Transverse colon (tissue), 4 donors: ENCODE results near the gene FAM210A. TPM values are rescaled to one million over a fixed set of nuclear protein-coding genes. Genes with fewer than 3 reads are reported as not detected.

ENCODE experiments used
- DNase-seq: peaks from one replicate; pipeline ENCODE4 v3.0.0-alpha.2; 2019
- H3K27ac ChIP-seq, 4 donors: fragments of 200-600 bp; sonication (generic); 2 replicates each; pipeline ENCODE4 v1.5.1; 2016 to 2018; ENCODE audit warnings: inconsistent platforms in 4 of 4
- H3K27me3 ChIP-seq: fragments of 200-600 bp; sonication (generic); 2 replicates; pipeline ENCODE4 v1.5.1; 2017; ENCODE audit warnings: inconsistent platforms
- H3K36me3 ChIP-seq, 4 donors: fragments of 200-600 bp; sonication (generic); 2 replicates each; pipeline ENCODE4 v1.5.1; 2017 to 2019; ENCODE audit warnings: inconsistent platforms in 4 of 4
- H3K4me1 ChIP-seq, 4 donors: fragments of 200-600 bp; sonication (generic); 2 replicates each; pipeline ENCODE4 v1.5.1; 2017 to 2020; ENCODE audit warnings: inconsistent platforms in 4 of 4
- H3K4me3 ChIP-seq, 4 donors: fragments of 200-600 bp; sonication (generic); 1 replicate in 1 of 4; 2 replicates in 3 of 4; pipeline versions ENCODE4 v1.5.1 to v1.6.1; 2017 to 2019; ENCODE audit warnings: inconsistent platforms in 4 of 4
- H3K9me3 ChIP-seq, 2 donors: fragments of 200-600 bp; sonication (generic); 2 replicates each; pipeline ENCODE4 v1.5.1; 2017 to 2019; ENCODE audit warnings: inconsistent platforms in 2 of 2
- CTCF ChIP-seq, 5 experiments: fragments of 200-600 bp in 3 of 5; fragments of 450-650 bp in 2 of 5; sonication (generic) in 3 of 5; IDR thresholded peaks; 1 replicate in 2 of 5; 2 replicates in 3 of 5; pipeline ENCODE4 v1.5.1; 2016 to 2017; ENCODE audit warnings: antibody characterized with exemption in 5 of 5, inconsistent platforms in 3 of 5, mild to moderate bottlenecking in 2 of 5, moderate library complexity in 1 of 5
- EP300 ChIP-seq: sonication (generic); formaldehyde crosslinking; IDR thresholded peaks from one replicate; pipeline ENCODE4 v1.6.1; 2017; ENCODE audit warnings: antibody characterized with exemption, low read depth
- POLR2A ChIP-seq: fragments of 450-650 bp; IDR thresholded peaks from one replicate; pipeline ENCODE4 v1.6.1; 2016; ENCODE audit warnings: antibody characterized with exemption, mild to moderate bottlenecking, moderate library complexity
- POLR2AphosphoS5 ChIP-seq, 3 donors: sonication (generic); formaldehyde crosslinking; IDR thresholded peaks; one replicate each; pipeline ENCODE4 v1.6.1; 2016; ENCODE audit warnings: antibody characterized with exemption in 3 of 3
- WGBS, 2 donors: methylation state at CpG; one replicate each; pipeline ENCODE4 v1.1.5; 2018; ENCODE audit warnings: low coverage in 1 of 2; 5-methylcytosine and 5-hydroxymethylcytosine counted together
- in situ Hi-C, 4 donors: fragments of 200-750 bp; cut with MboI; loops; one replicate each; pipeline versions ENCODE4 v1.15.0 to v1.15.1; 2017; ENCODE audit warnings: low sequenced_read_pairs in 3 of 4, low pct_ligation_motif_present in 1 of 4, low pct_unique_long_range_greater_than_20kb in 1 of 4
- intact Hi-C: fragments of 100-400 bp; cut with DNase I; formaldehyde crosslinking; loops from one replicate; pipeline ENCODE4 v1.15.1; 2023; ENCODE audit warnings: low total_unique reads
- total RNA-seq, 4 donors: library from RNA; depleted of rRNA; stranded (reverse); fragments of >200 nt; gene quantifications; one replicate each; pipeline ENCODE4 v1.1.0, GENCODE V29; 2016

Gene FAM210A
- total RNA-seq, 4 donors from 2014 or later = 0.80 to 12.2 (median 10.2) TPM

- Histone ChIP-seq H3K36me3 (peaks cover 0 to 7% (median 0%) of the 10 kb centered on the region in 4 donors), H3K27me3 (no peaks in the 10 kb centered on the region), H3K27ac (no peak overlapping the region), H3K4me3 (no peak overlapping the region), H3K4me1 (no peaks in the 10 kb centered on the region), H3K9me3 (no peaks in the 10 kb centered on the region)
- no peak for DNase-seq
- intact Hi-C loops = no loop called here
- in situ Hi-C loops = loop anchor here in 3 of 4 donors (25.0 kb wide), 3 partner anchors 113 to 537 kb away; partner anchors contain the start of gene LDLRAD4 (in 2 of the 3)
- TF ChIP-seq POLR2A (no peak), EP300 (no peak), CTCF (IDR thresholded peaks at IDR 0.05) (no peak), POLR2AphosphoS5 (IDR thresholded peaks at IDR 0.05) (no peak)
- 80 to 84% methylated on average over 4 to 21 of the region's 23 CpGs for WGBS, 2 donors
Observed at GRCh38 chr18:13649397-13650390, 76.7 kb downstream of the FAM210A start.

GRCh38 chr18:13647761-13648160, 78.6 kb downstream of the FAM210A start:
- H3K36me3 ChIP-seq = peaks cover 0 to 7% (median 0%) of the 10 kb centered on the region in 4 donors
- H3K9me3 ChIP-seq = no peaks in the 10 kb centered on the region
- WGBS, 2 donors = 94% methylated on average over 4 of the region's 4 CpGs; no CpG with 5 or more reads in 1 of the 2 donors
- intact Hi-C loops (no loop called here), in situ Hi-C loops (loop anchor here in 3 of 4 donors (25.0 kb wide), 2 partner anchors 435 to 535 kb away; partner anchors contain the start of gene LDLRAD4 (in 2 of the 3))
- H3K27ac ChIP-seq = no peak overlapping the region
- no peak for DNase-seq
- H3K27me3 ChIP-seq = no peaks in the 10 kb centered on the region
- no peak overlapping the region for H3K4me3 ChIP-seq
- no peak for TF ChIP-seq EP300
- TF ChIP-seq POLR2A = no peak
- H3K4me1 ChIP-seq = no peaks in the 10 kb centered on the region

GRCh38 chr18:13646633-13647032, 79.7 kb downstream of the FAM210A start:
- no peaks in the 10 kb centered on the region for H3K4me1 ChIP-seq
- H3K9me3 ChIP-seq = no peaks in the 10 kb centered on the region
- H3K36me3 ChIP-seq = peaks cover 0 to 7% (median 0%) of the 10 kb centered on the region in 4 donors
- H3K4me3 ChIP-seq = no peak overlapping the region
- in situ Hi-C loops (loop anchor here in 3 of 4 donors (25.0 kb wide), 2 partner anchors 434 to 534 kb away; partner anchors contain the start of gene LDLRAD4 (in 2 of the 3)), intact Hi-C loops (no loop called here)
- H3K27me3 ChIP-seq = no peaks in the 10 kb centered on the region
- no peak for TF ChIP-seq CTCF (IDR thresholded peaks at IDR 0.05)
- TF ChIP-seq POLR2A = no peak
- TF ChIP-seq POLR2AphosphoS5 (IDR thresholded peaks at IDR 0.05) = no peak
- 74 to 89% methylated on average over 2 to 4 of the region's 4 CpGs for WGBS, 2 donors
- H3K27ac ChIP-seq = no peak overlapping the region
- DNase-seq = no peak

- Histone ChIP-seq H3K4me1 (no peaks in the 10 kb centered on the region), H3K27ac (no peak overlapping the region), H3K9me3 (no peaks in the 10 kb centered on the region), H3K36me3 (peaks cover 0 to 7% (median 0%) of the 10 kb centered on the region in 4 donors), H3K27me3 (no peaks in the 10 kb centered on the region), H3K4me3 (no peak overlapping the region)
- intact Hi-C loops = no loop called here
- no peak for DNase-seq
- in situ Hi-C loops = loop anchor here in 3 of 4 donors (25.0 kb wide), 2 partner anchors 433 to 533 kb away; partner anchors contain the start of gene LDLRAD4 (in 2 of the 3)
- TF ChIP-seq POLR2A (no peak), EP300 (no peak), CTCF (IDR thresholded peaks at IDR 0.05) (no peak), POLR2AphosphoS5 (IDR thresholded peaks at IDR 0.05) (no peak)
- 93 to 95% methylated on average over 7 to 16 of the region's 16 CpGs for WGBS, 2 donors
Observed at GRCh38 chr18:13645093-13645492, 81.3 kb downstream of the FAM210A start.
